ENCODE data around the gene VSX2.

DNA sequence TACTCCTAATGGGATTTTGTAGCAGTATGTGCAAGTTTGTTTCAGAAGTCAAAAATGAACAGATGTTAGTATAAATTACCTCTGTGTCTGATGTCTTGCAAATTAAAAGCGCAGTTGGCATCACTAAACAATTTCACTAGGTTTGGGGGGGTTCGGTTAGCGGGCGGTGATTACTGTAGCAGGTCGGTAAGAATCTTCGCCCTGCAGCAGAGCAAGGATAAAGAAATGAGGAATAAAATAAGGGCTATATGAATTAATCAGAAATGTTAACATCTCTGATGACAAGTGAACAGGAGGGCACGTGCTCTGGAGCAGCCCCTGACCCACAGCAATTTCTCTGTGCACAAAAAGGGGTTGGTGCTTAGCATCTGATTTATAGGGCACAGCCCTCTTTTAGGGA, 43.6 kb upstream of the VSX2 start:
- TF ChIP-seq, protein P1, sequence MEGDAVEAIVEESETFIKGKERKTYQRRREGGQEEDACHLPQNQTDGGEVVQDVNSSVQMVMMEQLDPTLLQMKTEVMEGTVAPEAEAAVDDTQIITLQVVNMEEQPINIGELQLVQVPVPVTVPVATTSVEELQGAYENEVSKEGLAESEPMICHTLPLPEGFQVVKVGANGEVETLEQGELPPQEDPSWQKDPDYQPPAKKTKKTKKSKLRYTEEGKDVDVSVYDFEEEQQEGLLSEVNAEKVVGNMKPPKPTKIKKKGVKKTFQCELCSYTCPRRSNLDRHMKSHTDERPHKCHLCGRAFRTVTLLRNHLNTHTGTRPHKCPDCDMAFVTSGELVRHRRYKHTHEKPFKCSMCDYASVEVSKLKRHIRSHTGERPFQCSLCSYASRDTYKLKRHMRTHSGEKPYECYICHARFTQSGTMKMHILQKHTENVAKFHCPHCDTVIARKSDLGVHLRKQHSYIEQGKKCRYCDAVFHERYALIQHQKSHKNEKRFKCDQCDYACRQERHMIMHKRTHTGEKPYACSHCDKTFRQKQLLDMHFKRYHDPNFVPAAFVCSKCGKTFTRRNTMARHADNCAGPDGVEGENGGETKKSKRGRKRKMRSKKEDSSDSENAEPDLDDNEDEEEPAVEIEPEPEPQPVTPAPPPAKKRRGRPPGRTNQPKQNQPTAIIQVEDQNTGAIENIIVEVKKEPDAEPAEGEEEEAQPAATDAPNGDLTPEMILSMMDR (conservative IDR thresholded peaks at IDR 0.05 in 1 of 2, IDR thresholded peaks at IDR 0.05 in 1 of 2; ENCODE audit: low read depth in 1 of 2, low read length in 2 of 2) = no peak
- TF ChIP-seq EZH2 (IDR thresholded peaks at IDR 0.05; ENCODE audit: low read length, missing control alignments) = no peak
